Testis (tissue), 3 donors: ENCODE data around the gene RPUSD3. TPM values are rescaled to one million over a fixed set of nuclear protein-coding genes. Genes with fewer than 3 reads are reported as not detected.
"Not testable (repeated sequence)": the region's sequence is repeated elsewhere in the genome, so short reads cannot be mapped to it uniquely, and the experiment has no call there.

ENCODE experiments used
- DNase-seq: peaks from one replicate; pipeline ENCODE4 v3.0.0-alpha.2; 2019
- H3K27ac ChIP-seq, 2 donors: fragments of 200-600 bp; sonication (generic); one replicate each; pipeline ENCODE4 v1.5.1; 2019
- H3K27me3 ChIP-seq: fragments of 200-600 bp; sonication (generic); one replicate; pipeline ENCODE4 v1.5.1; 2019
- H3K36me3 ChIP-seq: fragments of 200-600 bp; sonication (generic); one replicate; pipeline ENCODE4 v1.5.1; 2017; ENCODE audit warnings: low read depth; ENCODE audit errors: missing control alignments
- H3K4me1 ChIP-seq: fragments of 200-600 bp; sonication (generic); one replicate; pipeline ENCODE4 v1.5.1; 2019
- H3K4me3 ChIP-seq, 2 donors: fragments of 200-600 bp; sonication (generic); one replicate each; pipeline ENCODE4 v1.5.1; 2017 to 2019
- H3K9me3 ChIP-seq: fragments of 200-600 bp; sonication (generic); one replicate; pipeline ENCODE4 v1.5.1; 2017
- POLR2A ChIP-seq: fragments of 450-650 bp; IDR thresholded peaks from one replicate; pipeline ENCODE4 v1.6.1; 2017; ENCODE audit warnings: antibody characterized with exemption, mild to moderate bottlenecking, moderate library complexity
- WGBS, 2 donors: methylation state at CpG; one replicate each; pipeline ENCODE4 v1.1.5; 2018; 5-methylcytosine and 5-hydroxymethylcytosine counted together
- intact Hi-C: fragments of 100-400 bp; cut with DNase I; formaldehyde crosslinking; loops from one replicate; pipeline ENCODE4 v1.15.1; 2023; ENCODE audit warnings: low total_unique reads
- polyA plus RNA-seq: library from polyadenylated mRNA; stranded (reverse); fragments of 350-450 nt; fragmentation: Illumina TruSeq; extraction: RNeasy Lipid Tissue Mini Kit (QIAGEN cat#74804); gene quantifications from one replicate; pipeline ENCODE4 v1.2.3, GENCODE V29; 2014; ENCODE audit warnings: low read depth, low replicate concordance; ENCODE audit not compliant: insufficient read depth
- total RNA-seq, 2 donors: library from RNA; depleted of rRNA; stranded (reverse); fragments of >200 nt; gene quantifications; one replicate each; pipeline ENCODE4 v1.2.3, GENCODE V29; 2016
- TF ChIP-seq, protein P1 (sequence below), 3 experiments: fragments of 450-650 bp in 2 of 3; fragments of 200-600 bp in 1 of 3; sonication (generic) in 1 of 3; IDR thresholded peaks; one replicate each; pipeline ENCODE4 v1.5.1; 2016 to 2019; ENCODE audit warnings: antibody characterized with exemption in 3 of 3, mild to moderate bottlenecking in 2 of 3, moderate library complexity in 1 of 3

RPUSD3 gene
- total and polyA plus RNA-seq, 3 donors from 2014 or later, result 53.3 to 124 (median 63.4) TPM

DNA sequence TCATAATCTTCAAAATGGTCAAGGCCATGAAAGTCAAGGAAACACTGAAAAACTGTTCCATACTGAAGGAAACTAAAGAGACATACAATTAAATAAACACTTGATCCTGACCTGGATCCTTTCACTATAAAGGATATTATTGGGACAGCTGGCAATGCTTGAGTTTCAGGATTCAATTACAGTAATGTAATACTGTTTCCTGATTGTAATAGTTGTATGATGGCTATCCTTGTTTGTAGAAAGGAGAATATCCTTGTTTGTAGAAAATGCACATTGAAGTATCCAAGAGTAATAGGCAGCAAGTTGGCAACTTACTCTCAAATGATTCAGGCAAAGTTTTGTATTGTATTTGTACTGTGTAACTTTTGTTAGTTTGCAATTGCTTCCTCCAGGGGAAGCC, 31.6 kb upstream of the RPUSD3 start:
- Histone ChIP-seq H3K36me3 (no peaks in the 10 kb centered on the region), H3K27ac (no peak overlapping the region), H3K9me3 (no peaks in the 10 kb centered on the region), H3K4me3 (no peak overlapping the region), H3K27me3 (no peaks in the 10 kb centered on the region), H3K4me1 (no peaks in the 10 kb centered on the region)
- intact Hi-C loops, result no loop called here
- DNase-seq, result no peak
- TF ChIP-seq, protein P1, sequence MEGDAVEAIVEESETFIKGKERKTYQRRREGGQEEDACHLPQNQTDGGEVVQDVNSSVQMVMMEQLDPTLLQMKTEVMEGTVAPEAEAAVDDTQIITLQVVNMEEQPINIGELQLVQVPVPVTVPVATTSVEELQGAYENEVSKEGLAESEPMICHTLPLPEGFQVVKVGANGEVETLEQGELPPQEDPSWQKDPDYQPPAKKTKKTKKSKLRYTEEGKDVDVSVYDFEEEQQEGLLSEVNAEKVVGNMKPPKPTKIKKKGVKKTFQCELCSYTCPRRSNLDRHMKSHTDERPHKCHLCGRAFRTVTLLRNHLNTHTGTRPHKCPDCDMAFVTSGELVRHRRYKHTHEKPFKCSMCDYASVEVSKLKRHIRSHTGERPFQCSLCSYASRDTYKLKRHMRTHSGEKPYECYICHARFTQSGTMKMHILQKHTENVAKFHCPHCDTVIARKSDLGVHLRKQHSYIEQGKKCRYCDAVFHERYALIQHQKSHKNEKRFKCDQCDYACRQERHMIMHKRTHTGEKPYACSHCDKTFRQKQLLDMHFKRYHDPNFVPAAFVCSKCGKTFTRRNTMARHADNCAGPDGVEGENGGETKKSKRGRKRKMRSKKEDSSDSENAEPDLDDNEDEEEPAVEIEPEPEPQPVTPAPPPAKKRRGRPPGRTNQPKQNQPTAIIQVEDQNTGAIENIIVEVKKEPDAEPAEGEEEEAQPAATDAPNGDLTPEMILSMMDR (IDR thresholded peaks at IDR 0.05), result no peak
- TF ChIP-seq POLR2A, result no peak

DNA sequence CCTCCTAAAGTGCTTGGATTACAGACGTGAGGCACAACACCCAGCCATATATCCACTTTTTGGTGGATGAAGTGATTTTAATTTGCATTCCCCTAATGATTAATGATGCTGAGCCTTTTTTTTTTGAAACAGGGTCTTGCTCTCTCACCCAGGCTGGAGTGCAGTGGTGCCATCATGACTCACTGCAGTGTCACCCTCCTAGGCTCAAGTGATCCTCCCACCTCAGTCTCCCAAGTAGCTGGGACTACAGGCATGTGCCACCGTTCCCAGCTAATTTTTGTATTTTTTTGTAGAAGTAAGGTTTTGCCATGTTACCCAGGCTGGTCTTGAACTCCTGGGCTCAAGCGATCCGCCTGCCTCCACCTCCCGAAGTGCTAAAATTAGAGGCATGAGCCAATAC, 28.3 kb upstream of the RPUSD3 start:
- DNase-seq, H3K27me3 ChIP-seq, H3K4me1 ChIP-seq, H3K36me3 ChIP-seq, H3K9me3 ChIP-seq, H3K4me3 ChIP-seq, intact Hi-C loops, H3K27ac ChIP-seq: not testable (repeated sequence)
- WGBS, 2 donors, result 90 to 91% methylated on average over 5 of the region's 5 CpGs

DNA sequence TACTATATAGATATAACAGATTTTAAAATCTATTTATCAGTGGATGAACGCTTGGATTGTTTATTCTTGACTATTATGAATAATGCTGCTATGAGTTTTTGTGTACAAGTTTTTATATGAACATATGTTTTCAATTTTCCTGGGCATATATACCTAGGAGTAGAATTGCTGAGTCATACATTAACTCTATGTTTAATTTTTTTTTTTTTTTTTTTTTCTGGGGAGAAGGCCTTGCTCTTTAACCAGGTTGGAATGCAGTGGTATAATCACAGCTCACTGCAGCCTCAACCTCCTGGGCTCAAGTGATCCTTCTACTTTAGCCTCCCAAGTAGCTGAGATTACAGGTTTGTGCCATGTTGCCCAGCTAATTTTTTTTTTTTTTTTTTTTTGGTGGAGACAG, 27.2 kb upstream of the RPUSD3 start:
- WGBS, 2 donors, result 100% methylated on average over 1 of the region's 1 CpG
- H3K27ac ChIP-seq, result no peak overlapping the region
- H3K9me3 ChIP-seq, result no peaks in the 10 kb centered on the region
- DNase-seq, result no peak
- intact Hi-C loops, result no loop called here
- TF ChIP-seq, protein P1 (IDR thresholded peaks at IDR 0.05), result no peak
- no peak for TF ChIP-seq POLR2A
- no peaks in the 10 kb centered on the region for H3K36me3 ChIP-seq
- H3K4me1 ChIP-seq, result no peaks in the 10 kb centered on the region
- H3K27me3 ChIP-seq, result no peaks in the 10 kb centered on the region
- no peak overlapping the region for H3K4me3 ChIP-seq

DNA sequence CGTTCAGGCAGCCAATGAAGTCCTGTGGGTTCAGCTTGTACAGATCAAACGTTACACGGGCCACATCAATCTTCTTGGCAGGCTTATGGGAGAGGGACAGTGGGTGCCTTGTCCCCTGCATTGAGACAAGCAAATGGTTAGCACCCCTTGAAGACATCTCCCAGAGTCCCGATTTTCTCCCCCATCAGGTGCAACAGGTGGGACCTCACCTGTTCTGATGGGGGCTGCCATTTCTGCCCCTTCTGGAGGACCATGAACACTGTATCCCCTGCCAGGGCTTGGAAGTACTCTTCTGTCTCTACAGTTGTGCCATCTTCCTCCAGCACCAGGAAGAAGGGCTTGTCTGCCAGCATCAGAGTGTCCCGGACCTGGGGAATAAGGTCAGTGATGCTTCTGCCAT, 26.1 kb upstream of the RPUSD3 start:
- no peak overlapping the region for H3K27ac ChIP-seq
- intact Hi-C loops, result no loop called here

DNA sequence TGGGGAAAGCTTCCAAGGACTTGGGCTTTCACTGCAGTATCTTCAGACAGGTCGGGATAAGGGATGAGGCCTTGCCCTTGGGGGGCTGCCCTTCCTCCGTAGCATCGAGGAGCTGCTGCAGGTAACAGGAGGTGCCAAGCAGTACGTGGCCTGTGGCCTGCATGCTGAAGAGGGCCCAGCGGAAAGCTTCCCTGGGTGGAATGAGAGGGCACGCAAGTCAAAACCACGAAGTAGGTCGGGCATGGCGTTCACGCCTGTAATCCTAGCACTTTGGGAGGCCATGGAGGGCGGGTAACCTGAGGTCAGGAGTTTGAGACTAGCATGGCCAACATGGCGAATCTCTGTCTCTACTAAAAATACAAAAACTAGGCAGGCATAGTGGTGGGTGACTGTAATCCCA, 23.3 kb upstream of the RPUSD3 start:
- 92 to 98% methylated on average over 11 to 12 of the region's 12 CpGs for WGBS, 2 donors
- Histone ChIP-seq H3K4me1 (peaks cover 22% of the 10 kb centered on the region), H3K27ac (no peak overlapping the region), H3K27me3 (no peaks in the 10 kb centered on the region), H3K36me3 (no peaks in the 10 kb centered on the region), H3K4me3 (no peak overlapping the region), H3K9me3 (no peaks in the 10 kb centered on the region)
- no peak for TF ChIP-seq POLR2A
- TF ChIP-seq, protein P1 (IDR thresholded peaks at IDR 0.05), result no peak
- intact Hi-C loops, result no loop called here
- DNase-seq, result no peak

More for the DNA sequence above, 26.1 kb upstream of the RPUSD3 start:
- TF ChIP-seq POLR2A, result no peak
- TF ChIP-seq, protein P1 (IDR thresholded peaks at IDR 0.05), result no peak
- DNase-seq, result no peak
- Histone ChIP-seq H3K27me3 (no peaks in the 10 kb centered on the region), H3K4me3 (no peak overlapping the region), H3K36me3 (no peaks in the 10 kb centered on the region), H3K9me3 (no peaks in the 10 kb centered on the region), H3K4me1 (peaks cover 8% of the 10 kb centered on the region)
- WGBS, 2 donors, result 80 to 88% methylated on average over 4 to 5 of the region's 5 CpGs
